Hepatocyte (in vitro differentiated cells): Measurements from ENCODE around the gene RPH3AL.

ENCODE experiments used
- EZH2 ChIP-seq: fragments of 200-600 bp; sonication (generic); IDR thresholded peaks from 2 replicates; pipeline ENCODE4 v1.6.1; 2016; ENCODE audit warnings: antibody characterized with exemption, mild to moderate bottlenecking, borderline replicate concordance
- TF ChIP-seq, protein P1 (sequence below): fragments of 200-600 bp; sonication (generic); IDR thresholded peaks from 2 replicates; pipeline ENCODE4 v1.5.1; 2016; ENCODE audit warnings: antibody characterized with exemption, mild to moderate bottlenecking; ENCODE audit not compliant: poor library complexity

DNA sequence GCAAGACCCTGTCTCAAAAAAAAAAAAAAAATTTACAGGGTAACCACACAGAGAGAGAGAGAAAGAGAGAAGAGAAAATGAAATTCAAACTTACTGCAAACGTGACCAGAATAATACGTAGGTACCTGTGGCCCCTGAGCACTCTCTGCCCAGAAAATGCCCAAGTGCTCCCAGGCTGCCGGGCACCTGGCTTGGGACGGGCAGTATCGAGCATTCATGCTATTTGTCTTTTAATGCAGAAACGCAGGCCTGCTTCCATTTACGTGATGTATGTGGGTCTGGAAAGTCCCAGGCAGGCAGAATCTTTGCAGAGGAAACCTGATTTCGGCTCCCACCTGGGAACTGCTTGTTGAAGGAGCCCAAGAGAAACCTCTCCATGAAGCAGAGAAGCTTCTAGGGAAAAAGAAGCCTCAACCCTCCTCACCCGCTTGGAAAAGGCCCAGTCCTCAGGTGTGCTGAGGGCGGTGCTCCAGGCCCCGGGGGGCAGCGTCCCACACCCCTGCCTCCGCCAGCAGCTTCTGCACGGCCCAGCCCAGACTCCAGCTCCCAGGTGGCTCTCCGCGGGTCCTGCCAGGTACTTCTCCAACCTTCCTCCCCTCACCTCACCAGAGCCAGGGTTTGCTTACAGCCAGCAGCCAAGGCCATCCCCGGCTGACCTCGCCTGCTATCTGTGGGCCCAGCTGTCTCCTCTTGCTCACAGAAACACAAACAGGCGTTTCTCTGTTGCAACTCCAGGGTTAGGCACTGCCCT is 14.0 kb downstream of the RPH3AL start:
- TF ChIP-seq, protein P1, sequence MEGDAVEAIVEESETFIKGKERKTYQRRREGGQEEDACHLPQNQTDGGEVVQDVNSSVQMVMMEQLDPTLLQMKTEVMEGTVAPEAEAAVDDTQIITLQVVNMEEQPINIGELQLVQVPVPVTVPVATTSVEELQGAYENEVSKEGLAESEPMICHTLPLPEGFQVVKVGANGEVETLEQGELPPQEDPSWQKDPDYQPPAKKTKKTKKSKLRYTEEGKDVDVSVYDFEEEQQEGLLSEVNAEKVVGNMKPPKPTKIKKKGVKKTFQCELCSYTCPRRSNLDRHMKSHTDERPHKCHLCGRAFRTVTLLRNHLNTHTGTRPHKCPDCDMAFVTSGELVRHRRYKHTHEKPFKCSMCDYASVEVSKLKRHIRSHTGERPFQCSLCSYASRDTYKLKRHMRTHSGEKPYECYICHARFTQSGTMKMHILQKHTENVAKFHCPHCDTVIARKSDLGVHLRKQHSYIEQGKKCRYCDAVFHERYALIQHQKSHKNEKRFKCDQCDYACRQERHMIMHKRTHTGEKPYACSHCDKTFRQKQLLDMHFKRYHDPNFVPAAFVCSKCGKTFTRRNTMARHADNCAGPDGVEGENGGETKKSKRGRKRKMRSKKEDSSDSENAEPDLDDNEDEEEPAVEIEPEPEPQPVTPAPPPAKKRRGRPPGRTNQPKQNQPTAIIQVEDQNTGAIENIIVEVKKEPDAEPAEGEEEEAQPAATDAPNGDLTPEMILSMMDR: no peak
- TF ChIP-seq EZH2: no peak
